ENCODE measurements around the gene RHOJ. TPM values are rescaled to one million over a fixed set of nuclear protein-coding genes. Genes with fewer than 3 reads are reported as not detected.

Gene RHOJ
- total and polyA plus RNA-seq, 8 donors = 1.5 to 6.7 (median 3.2) TPM

GRCh38 chr14:63273717-63274655 is 69.7 kb downstream of the RHOJ start:
- 72 to 78% methylated on average over 8 of the region's 8 CpGs for WGBS, 2 donors
- intact Hi-C loops (cut with DNase I) = loop anchor here in 1 of 3 donors (10.0 kb wide), 2 partner anchors 99 to 1109 kb away; no protein-coding TSS in a partner anchor

GRCh38 chr14:63275611-63276010 is 71.4 kb downstream of the RHOJ start:
- ATAC-seq = no peak
- no peak overlapping the region for H3K27ac ChIP-seq
- H3K36me3 ChIP-seq = no peaks in the 10 kb centered on the region
- DNase-seq = no peak
- TF ChIP-seq, protein P1, sequence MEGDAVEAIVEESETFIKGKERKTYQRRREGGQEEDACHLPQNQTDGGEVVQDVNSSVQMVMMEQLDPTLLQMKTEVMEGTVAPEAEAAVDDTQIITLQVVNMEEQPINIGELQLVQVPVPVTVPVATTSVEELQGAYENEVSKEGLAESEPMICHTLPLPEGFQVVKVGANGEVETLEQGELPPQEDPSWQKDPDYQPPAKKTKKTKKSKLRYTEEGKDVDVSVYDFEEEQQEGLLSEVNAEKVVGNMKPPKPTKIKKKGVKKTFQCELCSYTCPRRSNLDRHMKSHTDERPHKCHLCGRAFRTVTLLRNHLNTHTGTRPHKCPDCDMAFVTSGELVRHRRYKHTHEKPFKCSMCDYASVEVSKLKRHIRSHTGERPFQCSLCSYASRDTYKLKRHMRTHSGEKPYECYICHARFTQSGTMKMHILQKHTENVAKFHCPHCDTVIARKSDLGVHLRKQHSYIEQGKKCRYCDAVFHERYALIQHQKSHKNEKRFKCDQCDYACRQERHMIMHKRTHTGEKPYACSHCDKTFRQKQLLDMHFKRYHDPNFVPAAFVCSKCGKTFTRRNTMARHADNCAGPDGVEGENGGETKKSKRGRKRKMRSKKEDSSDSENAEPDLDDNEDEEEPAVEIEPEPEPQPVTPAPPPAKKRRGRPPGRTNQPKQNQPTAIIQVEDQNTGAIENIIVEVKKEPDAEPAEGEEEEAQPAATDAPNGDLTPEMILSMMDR (IDR thresholded peaks at IDR 0.05) = no peak
- H3K4me1 ChIP-seq = no peaks in the 10 kb centered on the region
- intact Hi-C loops (cut with DNase I) = loop anchor here in 2 of 3 donors (5.0 to 10.0 kb wide), 3 partner anchors 101 to 1111 kb away; no protein-coding TSS in a partner anchor
- no peaks in the 10 kb centered on the region for H3K27me3 ChIP-seq
- H3K4me3 ChIP-seq = no peak overlapping the region
- no peak for FAIRE-seq
- 66 to 67% methylated on average over 3 of the region's 3 CpGs for WGBS, 2 donors
- H3K9me3 ChIP-seq = no peaks in the 10 kb centered on the region

More at GRCh38 chr14:63273717-63274655, 69.7 kb downstream of the RHOJ start:
- H3K27ac ChIP-seq = no peak overlapping the region
- no peak overlapping the region for H3K4me3 ChIP-seq
- ATAC-seq = peak in 3 of 4 donors; percentile 28 to 59 (median 53)
- H3K4me1 ChIP-seq = no peaks in the 10 kb centered on the region
- FAIRE-seq = no peak
- DNase-seq = no peak
- H3K9me3 ChIP-seq = no peaks in the 10 kb centered on the region
- no peaks in the 10 kb centered on the region for H3K27me3 ChIP-seq
- H3K36me3 ChIP-seq = no peaks in the 10 kb centered on the region
- TF ChIP-seq, protein P1 (IDR thresholded peaks at IDR 0.05) = no peak

DNA sequence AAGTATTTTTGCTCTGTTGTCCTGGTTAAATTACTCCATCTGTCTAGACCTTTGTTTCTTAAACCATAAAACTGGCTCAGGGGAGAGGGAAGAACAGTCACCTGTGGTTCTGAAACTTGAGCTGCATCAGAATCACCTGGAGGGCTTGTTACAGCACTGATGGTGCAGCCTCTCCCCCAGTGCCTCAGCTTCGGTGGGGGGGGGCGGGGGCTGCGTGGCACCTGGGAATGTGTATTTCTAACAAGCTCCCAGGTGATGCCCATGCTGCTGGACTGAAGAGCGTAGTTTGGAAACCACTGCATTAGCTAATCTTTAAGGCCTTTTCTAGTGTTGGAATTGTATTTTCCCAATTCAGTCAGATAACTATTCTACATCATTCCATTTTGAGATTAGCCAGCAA is 71.8 kb downstream of the RHOJ start:
- no peak for FAIRE-seq
- no peak overlapping the region for H3K27ac ChIP-seq
- intact Hi-C loops (cut with DNase I) = loop anchor here in 2 of 3 donors (5.0 to 10.0 kb wide), 3 partner anchors 101 to 1111 kb away; no protein-coding TSS in a partner anchor

GRCh38 chr14:63276492-63277342 is 72.5 kb downstream of the RHOJ start:
- WGBS, 2 donors = 38 to 41% methylated on average over 5 of the region's 5 CpGs
- H3K27me3 ChIP-seq = no peaks in the 10 kb centered on the region
- no peak for DNase-seq
- H3K4me1 ChIP-seq = no peaks in the 10 kb centered on the region
- no peaks in the 10 kb centered on the region for H3K36me3 ChIP-seq
- intact Hi-C loops (cut with DNase I) = loop anchor here in 2 of 3 donors (5.0 to 10.0 kb wide), 3 partner anchors 102 to 1112 kb away; no protein-coding TSS in a partner anchor
- no peak overlapping the region for H3K27ac ChIP-seq
- TF ChIP-seq, protein P1 (IDR thresholded peaks at IDR 0.05) = peak; percentile 56 to 69 (median 59)
- no peaks in the 10 kb centered on the region for H3K9me3 ChIP-seq
- H3K4me3 ChIP-seq = no peak overlapping the region
- ATAC-seq = peak in 3 of 4 donors; percentile 75 to 84 (median 81)
- peak; percentile 78 for FAIRE-seq

More for the DNA sequence above, 71.8 kb downstream of the RHOJ start:
- Histone ChIP-seq H3K27me3 (no peaks in the 10 kb centered on the region), H3K9me3 (no peaks in the 10 kb centered on the region), H3K4me1 (no peaks in the 10 kb centered on the region), H3K4me3 (no peak overlapping the region), H3K36me3 (no peaks in the 10 kb centered on the region)
- no peak for DNase-seq
- WGBS, 2 donors = 61 to 70% methylated on average over 4 of the region's 4 CpGs
- TF ChIP-seq, protein P1 (IDR thresholded peaks at IDR 0.05) = no peak
- ATAC-seq = no peak

Measured in pancreas (tissue), 10 donors.